B cell (primary cell): Measurements from ENCODE around the gene UNC5C.

Source experiments
- CTCF ChIP-seq: fragments of 200-600 bp; IDR thresholded peaks from one replicate; pipeline ENCODE4 v1.8.0; 2022; ENCODE audit warnings: antibody characterized with exemption, mild to moderate bottlenecking
- EZH2 ChIP-seq: IDR thresholded peaks from 2 replicates; pipeline ENCODE4 v1.6.1; 2012; ENCODE audit warnings: borderline replicate concordance, low read depth, mild to moderate bottlenecking, moderate library complexity, low read length; ENCODE audit not compliant: insufficient read depth, poor library complexity, severe bottlenecking

GRCh38 chr4:95157596-95157995 lies 391.2 kb downstream of the UNC5C start:
- TF ChIP-seq CTCF (no peak), EZH2 (no peak)
